ENCODE data around the gene C4orf50. TPM values are rescaled to one million over a fixed set of nuclear protein-coding genes. Genes with fewer than 3 reads are reported as not detected.

Gene C4orf50
- total and polyA plus RNA-seq, 12 donors, result 0.08 to 1.4 (median 0.56) TPM; not detected in 4

GRCh38 chr4:6056976-6057766, 38.9 kb upstream of the C4orf50 start:
- DNase-seq, result no peak
- no peak overlapping the region for H3K27ac ChIP-seq
- no peaks in the 10 kb centered on the region for H3K27me3 ChIP-seq
- TF ChIP-seq CTCF (IDR thresholded peaks at IDR 0.05) (no peak), POLR2A (IDR thresholded peaks at IDR 0.05) (no peak)
- H3K36me3 ChIP-seq (replicated peaks in 1 of 2), result no peaks in the 10 kb centered on the region
- intact Hi-C loops (cut with DNase I), result no loop called here
- H3K4me1 ChIP-seq (replicated peaks in 1 of 2), result no peaks in the 10 kb centered on the region
- H3K4me3 ChIP-seq, result no peak overlapping the region
- H3K9me3 ChIP-seq (replicated peaks in 1 of 3), result peaks cover 0 to 13% (median 0%) of the 10 kb centered on the region in 3 donors
- 78 to 88% (median 80%) methylated on average over 14 to 15 of the region's 15 CpGs for WGBS, 4 donors

GRCh38 chr4:6055436-6055835, 37.2 kb upstream of the C4orf50 start:
- Histone ChIP-seq H3K4me3 (no peak overlapping the region), H3K36me3 (replicated peaks in 1 of 2) (no peaks in the 10 kb centered on the region), H3K4me1 (replicated peaks in 1 of 2) (no peaks in the 10 kb centered on the region), H3K27ac (no peak overlapping the region), H3K9me3 (replicated peaks in 1 of 3) (peaks cover 0 to 13% (median 0%) of the 10 kb centered on the region in 3 donors), H3K27me3 (no peaks in the 10 kb centered on the region)
- intact Hi-C loops (cut with DNase I), result no loop called here
- no peak for DNase-seq
- WGBS, 4 donors, result 62 to 85% (median 78%) methylated on average over 2 to 4 of the region's 4 CpGs
- no peak for TF ChIP-seq CTCF (IDR thresholded peaks at IDR 0.05)
- TF ChIP-seq POLR2A (IDR thresholded peaks at IDR 0.05), result no peak

- no peak for DNase-seq
- WGBS, 4 donors, result 87 to 91% (median 88%) methylated on average over 4 of the region's 4 CpGs
These were observed 36.8 kb upstream of the C4orf50 start for GRCh38 chr4:6055030-6055429.

More at GRCh38 chr4:6055030-6055429, 36.8 kb upstream of the C4orf50 start:
- intact Hi-C loops (cut with DNase I), result no loop called here
- Histone ChIP-seq H3K4me1 (replicated peaks in 1 of 2) (no peaks in the 10 kb centered on the region), H3K27ac (no peak overlapping the region), H3K4me3 (no peak overlapping the region), H3K9me3 (replicated peaks in 1 of 3) (peaks cover 0 to 13% (median 0%) of the 10 kb centered on the region in 3 donors), H3K27me3 (no peaks in the 10 kb centered on the region), H3K36me3 (replicated peaks in 1 of 2) (no peaks in the 10 kb centered on the region)
- no peak for TF ChIP-seq CTCF (IDR thresholded peaks at IDR 0.05)
- TF ChIP-seq POLR2A (IDR thresholded peaks at IDR 0.05), result no peak
